HG02763 (cell line): ENCODE data around the gene ZNF133.
"Not testable (repeated sequence)": the region's sequence is repeated elsewhere in the genome, so short reads cannot be mapped to it uniquely, and the experiment has no call there.

ENCODE experiments used
- ATAC-seq: cut with Tn5 transposase; IDR thresholded peaks from one replicate; pipeline ENCODE4 v1.9.1; 2021; ENCODE audit warnings: mild to moderate bottlenecking, moderate library complexity; ENCODE audit not compliant: unreplicated experiment

The ZNF133 gene

DNA sequence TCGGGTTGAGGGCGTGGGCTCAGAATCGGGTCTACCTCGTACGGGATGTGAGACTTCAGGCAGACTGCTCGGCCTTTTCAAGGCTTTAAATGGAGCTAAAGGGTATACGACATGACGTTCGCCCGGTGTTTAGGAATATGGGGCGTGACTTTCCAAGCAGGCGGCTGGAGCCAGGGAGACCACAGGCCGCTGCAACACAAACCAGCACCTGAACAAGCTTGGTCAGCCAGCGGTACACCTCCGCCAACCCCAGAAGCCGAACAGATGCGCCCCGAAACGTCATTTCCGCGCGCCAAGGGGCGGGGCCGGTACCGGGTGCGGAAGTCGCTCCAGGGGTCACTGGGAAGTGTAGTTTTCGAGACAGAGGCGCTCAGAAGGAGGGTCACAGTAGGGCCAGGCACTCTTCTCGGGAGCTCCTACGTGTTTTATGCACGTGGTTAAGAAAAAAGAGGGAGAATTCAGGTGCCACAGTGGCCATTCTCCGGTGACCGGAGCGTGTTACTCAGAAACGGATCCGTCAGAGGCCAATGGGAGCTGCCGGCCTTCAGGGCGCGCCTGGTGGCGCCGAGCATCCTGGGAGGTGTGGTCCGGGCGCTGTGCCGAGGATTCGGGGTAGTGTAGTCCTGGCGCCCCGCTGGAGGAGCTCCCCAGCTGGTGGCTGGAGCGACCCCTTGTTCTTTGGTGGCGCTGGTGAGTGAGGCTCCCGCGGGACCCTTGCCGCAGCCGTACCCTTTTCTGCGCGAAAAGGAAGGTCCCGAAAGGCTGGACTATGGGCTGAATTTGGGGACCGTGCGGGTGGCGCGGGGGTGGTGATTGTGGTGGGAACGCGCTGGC, at the start of gene ZNF133:
TSS of gene ZNF133 (plus strand) at position 613 of the 834 bp plus-strand sequence. CDS start 17,160 bp downstream, outside the sequence.
- ATAC-seq: peak; percentile 97

DNA sequence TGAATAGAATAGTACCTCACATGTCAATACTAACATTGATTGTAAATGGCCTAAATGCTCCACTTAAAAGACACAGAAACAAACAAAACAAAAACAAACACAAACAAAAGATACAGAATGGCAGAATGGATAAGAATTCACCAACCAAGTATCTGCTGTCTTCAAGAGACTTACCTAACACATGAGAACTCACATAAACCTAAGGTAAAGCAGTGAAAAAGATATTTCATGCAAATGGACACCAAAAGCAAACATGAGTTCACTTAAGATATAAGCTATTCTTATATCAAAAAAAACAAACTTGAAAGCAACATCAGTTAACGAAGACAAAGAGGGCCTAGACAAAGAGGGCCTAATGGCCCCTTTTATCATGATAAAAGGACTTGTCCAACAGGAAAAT, 47.3 kb upstream of the ZNF133 start:
- ATAC-seq: no peak

DNA sequence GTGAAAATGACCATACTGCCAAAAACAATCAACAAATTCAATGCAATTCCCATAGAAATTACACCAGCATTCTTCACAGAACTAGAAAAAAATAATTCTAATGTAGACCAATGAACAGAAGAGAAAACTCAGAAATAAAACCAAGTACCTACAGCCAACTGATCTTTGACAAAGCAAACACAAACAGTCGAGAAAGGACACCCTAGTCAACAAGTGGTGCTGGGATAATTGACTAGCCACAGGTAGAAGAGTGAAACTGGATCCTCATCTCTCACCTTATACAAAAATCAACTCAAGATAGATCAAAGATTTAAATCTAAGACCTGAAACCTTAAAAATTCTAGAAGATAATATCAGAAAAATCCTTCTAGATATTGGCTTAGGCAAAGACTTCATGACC, 44.5 kb upstream of the ZNF133 start:
- no peak for ATAC-seq

DNA sequence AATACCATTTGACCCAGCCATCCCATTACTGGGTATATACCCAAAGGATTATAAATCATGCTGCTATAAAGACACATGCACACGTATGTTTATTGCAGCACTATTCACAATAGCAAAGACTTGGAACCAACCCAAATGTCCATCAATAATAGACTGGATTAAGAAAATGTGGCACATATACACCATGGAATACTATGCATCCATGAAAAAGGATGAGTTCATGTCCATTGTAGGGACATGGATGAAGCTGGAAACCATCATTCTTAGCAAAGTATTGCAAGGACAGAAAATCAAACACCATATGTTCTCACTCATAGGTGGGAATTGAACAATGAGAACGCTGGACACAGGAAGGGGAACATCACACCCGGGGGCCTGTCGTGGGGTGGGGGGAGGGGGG, 39.8 kb upstream of the ZNF133 start:
- not testable (repeated sequence) for ATAC-seq

DNA sequence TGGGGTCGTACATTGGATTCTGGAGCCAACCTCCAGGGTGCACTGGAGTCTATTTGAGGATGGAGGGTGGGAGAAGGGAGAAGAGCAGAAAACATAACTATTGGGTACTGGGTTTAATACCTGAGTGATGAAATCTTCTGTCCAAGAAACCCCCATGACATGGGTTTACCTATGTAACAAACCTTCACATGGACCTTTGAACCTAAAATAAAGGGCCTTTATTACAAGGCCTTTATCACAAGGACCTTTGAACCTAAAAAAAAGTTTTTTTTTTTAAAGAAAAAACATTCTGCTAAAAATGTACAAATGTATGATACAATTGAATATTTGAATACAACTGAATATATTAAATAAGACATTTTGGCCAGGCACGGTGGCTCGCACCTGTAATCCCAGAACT, 38.1 kb upstream of the ZNF133 start:
- no peak for ATAC-seq

DNA sequence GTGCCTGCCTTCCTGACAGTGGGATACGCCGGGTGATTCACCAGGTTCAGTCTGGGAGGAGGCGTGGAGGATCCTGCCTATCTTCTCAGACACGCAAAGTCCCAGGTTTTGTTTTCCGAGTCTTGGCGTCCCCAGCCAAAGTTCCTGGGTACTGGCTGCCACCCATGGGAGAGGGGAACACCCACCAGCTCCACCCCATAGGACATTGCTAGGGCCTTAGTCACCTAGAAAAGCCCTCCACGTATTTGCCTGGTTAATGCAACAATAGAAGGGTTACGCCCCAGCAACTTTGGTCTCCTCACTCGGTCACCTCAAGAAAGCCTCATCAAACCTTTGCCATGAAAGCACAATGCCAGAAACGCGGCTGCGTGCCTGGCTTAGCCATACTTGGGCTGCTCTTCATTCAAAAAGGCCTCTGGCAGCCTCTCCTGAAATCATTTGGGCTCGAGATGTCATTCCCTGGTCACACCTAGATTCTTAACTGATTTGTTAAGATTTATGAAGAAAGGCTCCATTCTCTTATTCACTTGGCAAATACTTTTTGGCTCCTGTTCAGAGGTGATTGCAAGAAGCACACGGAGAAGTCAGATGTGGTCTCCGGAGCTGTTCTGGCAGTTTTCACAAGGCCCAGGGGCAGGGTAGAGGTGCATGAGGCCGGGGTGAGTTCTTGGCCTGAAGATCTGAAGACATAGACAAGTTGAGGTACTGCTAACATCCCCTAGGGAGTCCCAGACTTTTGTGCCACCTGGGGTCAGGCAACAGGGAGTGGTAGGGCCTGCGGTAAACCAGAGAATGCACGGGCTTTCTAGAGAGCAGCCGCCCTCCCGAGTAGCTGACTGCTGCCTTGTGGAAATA, 35.5 kb upstream of the ZNF133 start:
- ATAC-seq: no peak

DNA sequence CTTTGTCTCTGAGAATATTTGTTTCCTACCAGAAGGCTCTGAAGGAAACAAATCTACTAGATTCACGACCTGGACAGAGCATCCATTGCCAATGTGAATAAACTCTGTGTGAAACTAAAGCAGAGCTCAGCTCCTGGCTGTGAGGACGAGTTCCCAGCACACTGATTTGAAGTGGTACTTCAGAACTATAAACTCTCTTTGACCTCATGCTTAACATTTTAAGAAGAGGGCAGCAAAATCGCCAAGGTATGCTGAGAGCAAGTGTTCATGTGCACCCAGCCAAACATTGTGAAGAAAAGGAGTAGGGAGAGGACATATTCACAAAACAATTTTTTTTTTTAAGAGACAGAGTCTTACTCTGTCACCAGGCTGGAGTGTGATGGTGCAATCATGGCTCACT, 33.7 kb upstream of the ZNF133 start:
- ATAC-seq: no peak

DNA sequence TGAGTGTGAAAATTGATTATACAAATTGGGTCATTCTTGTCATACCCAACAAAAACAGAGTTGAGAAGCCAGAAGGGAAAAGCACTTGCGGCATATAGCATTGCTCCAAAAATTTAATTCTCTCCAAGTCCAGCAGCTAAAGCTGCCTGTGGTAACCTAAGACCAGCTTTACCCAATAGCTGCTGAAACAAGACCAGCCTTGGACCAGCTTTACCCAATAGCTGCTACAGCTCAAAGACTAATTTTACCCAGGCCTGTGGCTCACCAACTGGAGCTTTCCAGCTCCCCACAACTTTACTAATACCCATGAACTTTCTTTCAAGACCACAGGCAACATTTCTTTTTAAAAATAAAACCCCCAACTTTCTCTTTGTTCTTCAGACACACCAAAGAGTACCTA, 32.8 kb upstream of the ZNF133 start:
- no peak for ATAC-seq

DNA sequence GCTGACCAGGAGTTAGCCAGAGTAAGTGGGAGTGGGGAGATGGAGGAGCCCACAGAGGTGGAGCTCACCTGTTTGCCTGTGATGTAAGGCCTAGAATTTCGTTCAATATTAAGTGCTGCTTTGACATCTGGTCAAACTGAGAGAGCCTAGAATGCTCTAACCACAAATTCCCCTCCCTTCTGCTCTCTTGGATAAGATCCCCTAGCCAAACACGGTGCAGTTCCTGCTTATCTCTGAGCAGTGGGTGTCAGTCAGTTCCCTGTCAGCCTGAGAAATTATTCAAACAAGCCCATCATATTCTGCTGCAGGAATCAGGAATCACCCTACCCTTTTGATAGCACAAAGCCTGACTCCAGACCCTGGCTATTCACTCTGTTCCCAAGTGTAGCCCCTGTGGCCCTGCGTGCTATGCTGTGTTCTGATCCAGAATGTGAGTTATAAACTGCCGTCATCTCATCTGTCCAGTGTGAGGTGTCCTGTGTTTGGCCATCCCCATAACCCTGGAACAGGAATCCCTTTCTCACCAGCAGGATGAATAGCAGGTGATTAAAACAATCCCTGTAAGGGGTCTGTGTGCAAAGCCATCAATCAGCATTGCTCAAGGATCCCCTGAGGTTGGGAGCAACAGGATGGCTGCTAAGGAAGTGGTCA, 31.8 kb upstream of the ZNF133 start:
- ATAC-seq: no peak

DNA sequence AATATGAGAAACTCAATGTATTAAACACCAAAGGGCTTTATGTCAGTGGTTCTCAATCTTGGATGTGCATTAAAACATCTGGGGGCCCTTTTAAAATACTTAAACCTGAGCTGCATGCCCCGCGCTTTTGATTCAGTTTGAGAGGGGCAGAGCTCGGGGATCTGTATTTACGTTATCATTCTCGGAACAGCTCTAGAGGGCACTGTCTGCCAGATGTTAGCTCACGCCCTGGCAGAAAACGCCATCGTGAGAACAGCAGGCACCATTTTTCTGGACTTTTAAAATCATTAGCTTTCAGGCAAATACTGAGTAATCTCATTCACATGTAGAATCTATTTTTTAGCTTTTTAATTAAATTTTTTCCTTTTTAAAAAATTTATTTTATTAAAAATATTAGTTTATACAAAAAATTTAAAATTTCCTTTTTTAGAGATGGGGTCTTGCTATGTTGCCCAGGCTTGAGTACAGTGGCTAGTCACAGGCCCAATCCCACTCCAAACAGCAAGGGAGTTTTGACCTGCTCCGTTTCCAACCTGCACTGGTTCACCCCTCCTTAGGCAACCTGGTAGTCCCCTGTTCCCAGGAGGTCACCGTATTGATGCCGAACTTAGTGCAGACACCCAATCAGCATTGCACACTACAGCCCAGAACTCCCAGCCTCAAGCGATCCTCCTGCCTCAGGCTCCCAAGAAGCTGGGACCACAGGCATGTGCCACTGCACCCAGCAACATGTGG, 30.0 kb upstream of the ZNF133 start:
- no peak for ATAC-seq

DNA sequence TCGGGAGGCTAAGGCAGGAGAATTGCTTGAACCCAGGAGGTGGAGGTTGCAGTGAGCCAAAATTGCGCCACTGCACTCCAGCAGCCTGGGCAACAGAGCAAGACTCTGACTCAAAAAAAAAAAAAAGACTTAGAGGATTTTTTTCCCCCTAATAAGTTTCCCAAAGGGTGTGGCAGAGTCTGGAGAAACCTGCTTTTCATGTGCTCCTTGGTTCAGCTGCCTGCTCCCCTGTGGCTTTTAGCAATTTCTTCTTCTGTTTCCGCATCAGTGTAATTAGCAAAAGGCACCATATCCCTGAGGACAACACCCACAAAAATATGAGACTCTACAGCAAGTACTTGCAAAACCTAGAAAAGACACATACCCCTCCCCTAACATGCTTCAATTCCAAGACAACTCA, 28.6 kb upstream of the ZNF133 start:
- ATAC-seq: no peak

DNA sequence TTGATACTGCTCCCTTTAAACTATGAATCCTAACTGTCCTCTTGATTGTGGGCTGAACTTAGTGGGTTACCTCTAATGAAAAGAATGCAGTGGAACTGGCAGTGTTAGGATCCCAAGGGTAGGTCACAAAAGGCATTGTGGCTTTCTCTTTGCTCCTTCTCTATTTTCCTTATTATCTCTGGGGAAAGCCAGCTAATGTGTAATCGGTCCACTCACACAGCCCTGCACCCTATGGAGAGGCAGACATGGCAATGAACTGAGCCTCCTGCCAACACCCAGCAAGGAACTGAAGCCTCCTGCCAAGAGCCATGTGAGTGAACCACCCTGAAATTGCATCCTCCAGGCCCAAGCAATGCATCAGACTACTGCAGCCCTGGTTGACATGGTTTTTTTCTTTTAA, 24.6 kb upstream of the ZNF133 start:
- no peak for ATAC-seq

DNA sequence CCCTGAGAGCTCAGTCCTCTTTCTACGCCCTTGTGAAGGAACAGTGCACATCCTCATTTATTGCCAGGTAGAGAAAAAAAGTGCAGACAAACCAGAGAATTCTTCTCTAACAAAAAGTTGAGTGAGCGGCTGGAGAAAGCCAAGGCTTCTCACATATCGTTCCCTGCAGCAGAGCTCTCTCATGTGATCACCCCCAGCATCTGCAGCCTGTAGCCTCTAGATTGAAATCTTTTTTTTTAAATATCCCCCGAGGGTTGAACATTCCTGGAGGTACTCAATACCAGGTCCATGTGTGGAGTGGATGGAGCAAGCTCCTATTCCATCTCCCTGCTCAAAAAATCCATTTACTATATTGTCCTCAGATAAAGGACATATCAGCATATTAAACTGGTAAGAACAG, 22.9 kb upstream of the ZNF133 start:
- ATAC-seq: no peak

DNA sequence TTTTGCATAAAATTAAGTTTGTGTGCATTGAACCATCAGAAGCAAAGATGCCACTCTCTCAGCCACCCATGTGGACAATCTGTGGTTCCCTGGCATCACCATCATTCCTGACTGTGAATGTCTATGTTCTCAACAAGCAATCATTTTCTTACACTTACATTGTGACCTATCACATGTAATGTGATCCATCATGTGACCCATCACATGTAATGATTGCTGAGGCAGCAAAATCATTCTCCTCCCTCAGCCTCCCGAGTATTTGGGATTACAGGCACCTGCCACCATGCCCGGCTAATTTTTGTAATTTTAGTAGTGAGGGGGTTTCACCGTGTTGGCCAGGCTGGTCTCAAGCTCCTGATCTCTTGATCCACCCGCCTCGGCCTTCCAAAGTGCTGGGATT, 22.0 kb upstream of the ZNF133 start:
- no peak for ATAC-seq

DNA sequence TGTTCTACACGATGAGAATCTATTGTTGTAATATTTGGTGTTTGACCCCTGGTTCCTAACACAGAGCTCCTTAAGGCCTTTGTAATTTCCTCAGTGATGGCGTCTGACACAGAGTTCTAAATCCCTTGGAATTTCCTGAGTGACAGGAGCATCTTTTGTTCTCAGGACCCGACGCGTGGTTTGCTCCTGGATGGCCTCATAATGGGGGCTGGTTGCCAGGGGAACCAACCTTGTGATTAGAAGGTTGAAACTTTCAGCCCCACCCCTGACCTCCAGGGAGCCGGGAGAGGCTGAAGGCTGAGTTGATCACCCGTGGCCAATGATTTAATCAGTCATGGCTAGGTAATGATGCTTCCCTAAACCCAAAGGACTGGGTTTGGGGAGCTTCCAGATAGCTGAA, 20.5 kb upstream of the ZNF133 start:
- no peak for ATAC-seq

DNA sequence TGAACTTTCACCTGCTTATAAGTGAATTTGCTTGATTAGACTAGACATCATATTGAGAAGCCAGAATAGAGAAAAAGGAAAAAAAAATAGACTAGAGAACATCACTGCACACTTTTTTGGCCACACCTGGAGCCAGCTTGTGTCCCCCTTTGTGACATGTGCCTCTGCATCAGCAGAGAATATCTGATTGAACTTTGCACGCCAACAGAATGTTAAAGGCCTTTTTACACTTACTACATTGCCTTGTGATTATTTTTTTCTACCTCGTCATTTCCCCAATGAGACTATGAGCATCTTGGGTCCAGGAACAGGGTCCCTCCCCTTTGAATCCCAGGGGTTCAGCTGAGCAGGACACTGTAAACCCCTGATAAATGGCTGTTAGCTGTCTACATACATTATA, 17.2 kb upstream of the ZNF133 start:
- ATAC-seq: no peak

DNA sequence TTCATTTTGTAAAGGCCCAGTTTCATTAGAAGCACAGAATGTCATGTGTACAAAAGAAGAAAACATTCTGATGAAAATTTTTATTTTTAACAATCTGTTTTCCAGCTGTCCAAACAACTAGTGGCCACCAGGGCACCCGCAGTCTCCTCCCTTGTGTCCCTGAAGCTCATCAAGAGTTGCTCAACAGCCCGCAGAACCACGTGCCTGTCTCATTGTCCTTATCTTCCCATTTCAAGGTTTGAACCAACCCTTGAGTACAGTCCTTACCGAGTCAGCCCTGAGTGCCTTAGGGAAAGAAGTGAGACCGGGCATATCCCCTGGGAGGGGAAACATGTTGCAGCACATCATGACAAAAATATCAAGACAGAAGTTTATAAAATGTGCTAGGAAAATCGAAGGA, 15.9 kb upstream of the ZNF133 start:
- no peak for ATAC-seq

DNA sequence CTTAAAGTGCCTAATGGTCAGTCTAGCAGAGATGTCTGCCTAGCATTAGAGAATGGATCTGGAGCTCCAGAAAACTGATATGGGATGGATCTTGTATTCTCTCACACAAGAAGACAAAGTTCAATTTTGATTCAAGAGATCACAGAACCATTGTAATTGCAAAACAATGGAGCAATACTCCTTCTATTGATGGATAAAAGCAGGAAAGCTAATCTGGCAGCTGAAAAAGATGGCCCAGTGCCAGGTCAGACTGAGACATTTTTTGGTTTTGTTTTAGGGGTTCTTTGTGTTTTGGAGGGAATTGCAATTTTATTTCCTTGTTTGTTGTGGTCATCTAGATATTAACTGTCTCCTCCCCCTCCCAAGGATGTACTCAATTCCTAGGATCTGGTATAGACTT, 14.6 kb upstream of the ZNF133 start:
- ATAC-seq: no peak

DNA sequence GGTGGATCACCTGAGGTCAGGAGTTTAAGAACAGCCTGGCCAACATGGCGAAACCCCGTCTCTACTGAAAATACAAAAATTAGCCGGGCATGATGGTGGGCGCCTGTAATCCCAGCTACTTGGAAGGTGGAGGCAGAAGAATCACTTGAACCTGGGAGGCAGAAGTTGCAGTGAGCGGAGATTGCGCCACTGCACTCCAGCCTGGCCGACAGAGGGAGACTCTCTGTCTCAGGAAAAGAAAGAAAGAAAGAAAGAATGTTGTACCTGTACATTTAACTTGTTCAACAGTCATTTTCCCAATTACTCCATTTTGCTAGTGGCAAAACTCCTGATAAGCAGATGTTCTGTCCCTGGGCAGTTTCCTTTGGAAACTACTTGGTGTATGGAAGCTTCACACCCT, 12.4 kb upstream of the ZNF133 start:
- ATAC-seq: not testable (repeated sequence)

DNA sequence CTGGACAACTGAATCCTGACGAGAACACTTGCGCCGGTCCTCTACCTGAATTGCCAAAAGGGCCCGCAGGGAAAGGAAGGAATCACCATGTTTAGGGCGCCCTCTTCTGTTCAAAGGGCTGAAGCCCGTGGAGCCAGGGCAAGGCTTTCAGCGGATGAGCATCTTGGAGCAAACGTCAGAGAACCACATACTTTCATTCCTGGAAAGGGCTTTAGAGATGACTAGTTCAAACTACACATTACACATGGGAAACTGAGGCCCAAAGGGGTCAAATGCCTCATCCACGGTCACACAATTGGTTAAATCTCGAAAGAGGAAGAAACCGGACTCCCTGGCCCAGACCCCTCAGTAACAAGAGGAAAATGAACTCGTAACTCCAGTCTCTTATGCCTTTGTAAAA, 11.5 kb upstream of the ZNF133 start:
- ATAC-seq: no peak

DNA sequence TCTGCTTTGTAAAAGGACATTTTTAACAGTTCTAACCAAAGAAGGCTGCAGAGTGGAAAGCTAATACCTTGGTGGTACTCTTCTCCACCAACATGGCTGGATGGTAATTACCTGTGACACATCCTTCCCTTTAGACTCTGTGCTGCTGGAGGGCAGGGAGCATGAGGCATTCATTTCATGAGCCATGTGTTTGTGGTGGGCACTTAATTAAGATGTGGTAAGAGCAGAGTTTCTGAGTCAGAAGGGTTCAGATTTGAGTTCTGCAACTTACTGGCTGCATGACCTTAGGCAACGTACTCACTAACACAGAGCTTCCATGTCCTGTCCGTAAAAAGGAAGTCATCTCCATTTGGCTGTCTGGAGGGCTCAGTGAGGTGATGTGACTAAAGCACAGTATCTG, 9.1 kb upstream of the ZNF133 start:
- ATAC-seq: no peak
